ENCODE data around the gene NEU1. TPM values are rescaled to one million over a fixed set of nuclear protein-coding genes. Genes with fewer than 3 reads are reported as not detected.
A peak's percentile ranks its signal among the peaks of the same experiment; 100 is the strongest.

The NEU1 gene
- total RNA-seq, 2 donors from 2014 or later = 19.3 to 22.3 TPM

GRCh38 chr6:31899882-31900722 is 37.5 kb upstream of the NEU1 start:
- peaks cover 31% of the 10 kb centered on the region for H3K4me1 Mint-ChIP-seq
- H3K27ac Mint-ChIP-seq = no peak overlapping the region
- H3K9me3 Mint-ChIP-seq = no peaks in the 10 kb centered on the region
- no peaks in the 10 kb centered on the region for H3K27me3 Mint-ChIP-seq
- no peak for ATAC-seq (replicated peaks)
- peak overlapping the region; percentile 93 for H3K4me3 Mint-ChIP-seq
- H3K36me3 Mint-ChIP-seq (ENCODE audit: low read depth) = peaks cover 37% of the 10 kb centered on the region

GRCh38 chr6:31899215-31899614 is 36.6 kb upstream of the NEU1 start:
- no peak for ATAC-seq (replicated peaks)
- H3K36me3 Mint-ChIP-seq (ENCODE audit: low read depth) = peaks cover 45% of the 10 kb centered on the region
- peak overlapping the region; percentile 93 for H3K4me3 Mint-ChIP-seq
- peaks cover 31% of the 10 kb centered on the region for H3K4me1 Mint-ChIP-seq
- H3K27ac Mint-ChIP-seq = peak overlapping the region; percentile 89
- H3K27me3 Mint-ChIP-seq = no peaks in the 10 kb centered on the region
- H3K9me3 Mint-ChIP-seq = no peaks in the 10 kb centered on the region

- Mint-ChIP-seq H3K27me3 (no peaks in the 10 kb centered on the region), H3K4me1 (peaks cover 31% of the 10 kb centered on the region), H3K9me3 (no peaks in the 10 kb centered on the region), H3K4me3 (peak overlapping the region; percentile 93), H3K36me3 (ENCODE audit: low read depth) (peaks cover 51% of the 10 kb centered on the region), H3K27ac (peak overlapping the region; percentile 89)
- peak; percentile 10 for ATAC-seq (replicated peaks)
These were observed 35.9 kb upstream of the NEU1 start for GRCh38 chr6:31898383-31899011.

- H3K27me3 Mint-ChIP-seq = no peaks in the 10 kb centered on the region
- peak within 1 kb of the TSS; percentile 93 for H3K4me3 Mint-ChIP-seq
- peak within 1 kb of the TSS; percentile 89 for H3K27ac Mint-ChIP-seq
- H3K9me3 Mint-ChIP-seq = no peaks in the 10 kb centered on the region
- peaks cover 27% of the 10 kb centered on the region for H3K4me1 Mint-ChIP-seq
- peaks cover 58% of the 10 kb centered on the region for H3K36me3 Mint-ChIP-seq (ENCODE audit: low read depth)
- ATAC-seq (replicated peaks) = peak; percentile 77
These were observed 35.2 kb upstream of the NEU1 start, which contains the start of gene EHMT2 for GRCh38 chr6:31897612-31898382. Gene EHMT2 (minus strand): TSS chr6:31897698. CDS start chr6:31897677, 21 bp downstream.

- H3K4me3 Mint-ChIP-seq = peak overlapping the region; percentile 93
- ATAC-seq (replicated peaks) = peak; percentile 2
- H3K4me1 Mint-ChIP-seq = peaks cover 21% of the 10 kb centered on the region
- H3K27me3 Mint-ChIP-seq = no peaks in the 10 kb centered on the region
- peak overlapping the region; percentile 88 for H3K27ac Mint-ChIP-seq
- H3K9me3 Mint-ChIP-seq = no peaks in the 10 kb centered on the region
- peaks cover 66% of the 10 kb centered on the region for H3K36me3 Mint-ChIP-seq (ENCODE audit: low read depth)
These were observed 34.4 kb upstream of the NEU1 start for GRCh38 chr6:31896856-31897611.

GRCh38 chr6:31896493-31896855 is 33.9 kb upstream of the NEU1 start:
- peak overlapping the region; percentile 85 for H3K4me3 Mint-ChIP-seq
- H3K27ac Mint-ChIP-seq = peak overlapping the region; percentile 88
- H3K4me1 Mint-ChIP-seq = peaks cover 21% of the 10 kb centered on the region
- H3K9me3 Mint-ChIP-seq = no peaks in the 10 kb centered on the region
- ATAC-seq (replicated peaks) = no peak
- H3K27me3 Mint-ChIP-seq = no peaks in the 10 kb centered on the region
- peaks cover 71% of the 10 kb centered on the region for H3K36me3 Mint-ChIP-seq (ENCODE audit: low read depth)

- H3K27ac Mint-ChIP-seq = peak overlapping the region; percentile 36
- H3K27me3 Mint-ChIP-seq = no peaks in the 10 kb centered on the region
- ATAC-seq (replicated peaks) = no peak
- H3K4me3 Mint-ChIP-seq = no peak overlapping the region
- H3K36me3 Mint-ChIP-seq (ENCODE audit: low read depth) = peaks cover 72% of the 10 kb centered on the region
- peaks cover 12% of the 10 kb centered on the region for H3K4me1 Mint-ChIP-seq
- H3K9me3 Mint-ChIP-seq = no peaks in the 10 kb centered on the region
These were observed 30.2 kb upstream of the NEU1 start for GRCh38 chr6:31892821-31893220.

GRCh38 chr6:31889331-31889972 is 26.8 kb upstream of the NEU1 start:
- Mint-ChIP-seq H3K27ac (no peak overlapping the region), H3K4me1 (peaks cover 5% of the 10 kb centered on the region), H3K9me3 (no peaks in the 10 kb centered on the region), H3K4me3 (no peak overlapping the region), H3K36me3 (ENCODE audit: low read depth) (peaks cover 79% of the 10 kb centered on the region), H3K27me3 (no peaks in the 10 kb centered on the region)
- ATAC-seq (replicated peaks) = no peak

GRCh38 chr6:31888276-31889258 is 25.9 kb upstream of the NEU1 start:
- Mint-ChIP-seq H3K36me3 (ENCODE audit: low read depth) (peaks cover 80% of the 10 kb centered on the region), H3K4me3 (no peak overlapping the region), H3K9me3 (no peaks in the 10 kb centered on the region), H3K4me1 (peaks cover 5% of the 10 kb centered on the region), H3K27ac (no peak overlapping the region), H3K27me3 (no peaks in the 10 kb centered on the region)
- ATAC-seq (replicated peaks) = no peak

- H3K27me3 Mint-ChIP-seq = no peaks in the 10 kb centered on the region
- no peaks in the 10 kb centered on the region for H3K9me3 Mint-ChIP-seq
- no peak overlapping the region for H3K4me3 Mint-ChIP-seq
- peaks cover 5% of the 10 kb centered on the region for H3K4me1 Mint-ChIP-seq
- peaks cover 78% of the 10 kb centered on the region for H3K36me3 Mint-ChIP-seq (ENCODE audit: low read depth)
- H3K27ac Mint-ChIP-seq = no peak overlapping the region
- no peak for ATAC-seq (replicated peaks)
These were observed 24.8 kb upstream of the NEU1 start for GRCh38 chr6:31887173-31888007.

GRCh38 chr6:31886541-31886991 is 23.9 kb upstream of the NEU1 start:
- Mint-ChIP-seq H3K4me3 (no peak overlapping the region), H3K9me3 (no peaks in the 10 kb centered on the region), H3K27me3 (no peaks in the 10 kb centered on the region), H3K27ac (no peak overlapping the region), H3K36me3 (ENCODE audit: low read depth) (peaks cover 78% of the 10 kb centered on the region), H3K4me1 (peaks cover 5% of the 10 kb centered on the region)
- ATAC-seq (replicated peaks) = no peak

- peaks cover 5% of the 10 kb centered on the region for H3K4me1 Mint-ChIP-seq
These were observed 22.0 kb upstream of the NEU1 start for GRCh38 chr6:31884528-31885035.

More at GRCh38 chr6:31884528-31885035, 22.0 kb upstream of the NEU1 start:
- no peak for ATAC-seq (replicated peaks)
- no peaks in the 10 kb centered on the region for H3K27me3 Mint-ChIP-seq
- H3K9me3 Mint-ChIP-seq = no peaks in the 10 kb centered on the region
- H3K4me3 Mint-ChIP-seq = no peak overlapping the region
- H3K36me3 Mint-ChIP-seq (ENCODE audit: low read depth) = peaks cover 80% of the 10 kb centered on the region
- no peak overlapping the region for H3K27ac Mint-ChIP-seq

Measured in activated T-helper 17 cell treated with anti-CD3 and anti-CD28 coated beads, Interleukin-2, amount 50 U/mL, for 72 hours (primary cell).